GM18505 (cell line): Measurements from ENCODE around the gene SUPT3H.
A peak's percentile ranks its signal among the peaks of the same experiment; 100 is the strongest.

Experiments
- ATAC-seq: cut with Tn5 transposase; IDR thresholded peaks from one replicate; pipeline ENCODE4 v1.9.1; 2021; ENCODE audit not compliant: unreplicated experiment
- POLR2A ChIP-seq: IDR thresholded peaks from 4 replicates; pipeline ENCODE4 v1.6.1; 2011; ENCODE audit warnings: borderline replicate concordance; ENCODE audit not compliant: insufficient read depth, insufficient read length; ENCODE audit errors: extremely low read depth

Gene SUPT3H

DNA sequence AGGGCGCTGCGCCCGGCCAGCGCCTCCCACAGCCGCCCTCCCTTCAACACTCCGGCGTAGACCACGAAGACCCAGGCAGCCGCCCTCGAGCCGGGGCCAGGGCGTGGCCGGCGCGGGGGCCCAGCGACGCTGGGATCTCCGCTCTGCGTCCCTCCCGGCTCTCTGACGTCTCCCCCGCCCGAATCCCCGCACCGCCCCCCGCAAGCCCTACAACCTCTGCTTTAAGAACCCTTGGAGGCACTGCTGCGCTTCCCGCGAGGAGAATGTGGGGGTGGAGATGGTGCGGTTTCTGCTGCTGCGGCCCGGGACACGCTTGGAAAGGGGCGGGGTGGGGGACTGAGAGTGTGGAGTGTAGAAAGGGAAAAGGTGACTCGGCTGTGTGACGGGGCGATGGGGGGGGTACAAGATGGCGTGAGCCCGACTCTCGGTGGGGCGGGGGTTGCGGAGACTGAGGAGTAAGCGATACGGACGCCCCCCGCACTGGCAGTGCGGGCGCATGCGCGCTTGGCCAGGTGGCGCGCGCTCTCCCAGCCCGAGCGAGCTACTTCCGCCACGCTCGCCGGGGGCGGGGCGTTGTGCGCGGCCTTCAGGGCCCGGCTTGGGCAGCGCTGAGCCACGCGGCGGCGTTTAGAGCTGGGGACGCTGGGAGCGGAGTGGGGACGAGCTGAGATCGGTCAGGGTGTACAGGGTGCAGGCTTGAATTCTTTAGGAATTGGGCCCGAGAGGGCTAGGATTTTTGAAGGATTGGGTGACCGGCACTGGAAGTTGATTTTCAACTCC, at the start of gene SUPT3H:
TSS of gene SUPT3H (minus strand) at position 381 of the 780 bp plus-strand sequence.
- TF ChIP-seq POLR2A, result peak; percentile 91
- peak; percentile 93 for ATAC-seq

DNA sequence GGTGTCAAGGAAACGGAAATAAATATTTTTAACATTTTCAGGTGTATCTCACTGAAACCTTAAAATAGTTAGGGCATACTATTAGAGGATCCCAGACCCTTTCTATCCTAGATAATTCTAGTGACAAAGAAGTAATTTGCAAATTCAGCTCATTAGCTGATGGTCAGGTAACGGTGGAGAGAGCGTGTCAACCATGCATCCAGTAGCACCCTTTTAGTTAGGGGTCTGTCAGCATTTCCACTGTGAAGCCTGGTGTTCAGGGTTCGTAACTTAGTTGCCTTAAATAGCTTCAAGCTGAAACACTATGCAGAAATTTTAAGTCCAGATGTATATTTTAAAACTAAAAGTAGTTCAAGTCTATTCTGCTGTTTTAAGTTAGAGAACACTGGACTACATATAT, 48.5 kb upstream of the SUPT3H start:
- TF ChIP-seq POLR2A, result no peak
- no peak for ATAC-seq

- ATAC-seq, result no peak
- TF ChIP-seq POLR2A, result no peak
Observed at GRCh38 chr6:45424451-45424861, 46.7 kb upstream of the SUPT3H start.

DNA sequence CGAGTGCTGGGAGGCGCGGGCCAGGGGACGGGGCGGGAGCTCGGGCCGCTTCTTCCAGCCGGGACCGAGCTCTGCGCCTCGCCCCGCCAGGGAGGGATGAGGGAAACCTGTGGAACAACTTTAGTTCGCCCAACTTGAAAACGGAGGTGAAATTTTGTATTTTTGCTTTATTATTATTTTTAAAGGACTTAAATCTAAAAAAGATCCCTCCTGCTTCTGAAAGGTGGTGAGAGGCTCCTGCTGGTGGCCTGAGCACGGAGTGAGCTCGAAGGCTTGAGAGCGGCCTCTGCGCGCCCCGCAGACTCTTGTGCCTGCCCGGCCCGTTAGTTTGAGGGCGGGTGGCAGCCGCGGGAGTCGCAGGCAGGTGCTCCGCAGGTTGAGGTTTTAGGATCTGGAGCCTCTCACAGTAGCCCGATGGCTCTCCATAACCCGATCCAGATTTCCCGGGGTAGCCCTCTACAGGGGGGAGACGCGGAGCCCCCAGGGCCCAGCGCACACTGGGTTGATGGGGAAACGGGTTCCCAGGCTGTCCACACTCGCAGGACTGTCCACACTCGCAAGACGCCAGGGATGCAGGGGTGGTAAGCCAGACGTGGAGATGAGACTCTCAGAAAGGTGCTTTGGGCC, 46.2 kb upstream of the SUPT3H start:
- ATAC-seq, result no peak
- TF ChIP-seq POLR2A, result no peak

DNA sequence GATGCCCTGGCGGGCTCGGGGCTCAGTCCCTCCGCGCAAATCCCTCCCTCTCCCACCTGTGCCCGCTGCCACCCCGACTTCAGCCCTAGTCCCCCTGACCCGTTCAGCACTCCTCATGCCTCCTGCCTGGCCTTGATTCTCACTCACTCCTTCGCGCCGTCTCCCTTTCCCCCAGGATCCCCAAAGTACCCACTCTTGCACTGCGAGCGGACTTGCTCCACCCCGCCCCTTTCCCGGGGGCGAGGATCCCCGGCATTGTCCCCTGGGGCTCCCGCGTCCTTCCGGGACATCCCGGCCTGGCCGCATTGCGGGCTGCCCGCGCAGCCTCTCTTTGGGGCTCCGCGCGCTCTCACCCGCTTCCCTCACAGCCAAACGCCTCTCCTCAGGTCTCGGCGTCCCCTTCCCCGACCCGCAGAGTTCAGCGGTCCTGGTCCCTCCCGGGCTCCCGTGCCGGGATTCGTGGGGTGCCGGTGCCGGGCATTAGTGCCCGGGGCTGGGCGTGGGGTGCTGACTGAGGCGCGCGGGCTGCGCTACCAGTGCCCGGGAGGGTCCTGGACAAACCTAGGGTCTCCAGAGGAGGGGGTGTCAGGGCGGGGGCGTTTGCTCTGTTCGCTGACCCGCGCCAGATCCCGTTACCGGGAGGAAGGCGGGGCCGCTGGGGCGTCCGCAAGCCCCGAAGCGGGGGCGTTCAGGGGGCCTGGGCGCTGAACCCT, 45.5 kb upstream of the SUPT3H start:
- no peak for TF ChIP-seq POLR2A
- no peak for ATAC-seq

- no peak for ATAC-seq
- TF ChIP-seq POLR2A, result no peak
Observed at GRCh38 chr6:45422503-45423110, 44.9 kb upstream of the SUPT3H start.

GRCh38 chr6:45421709-45422502, 44.2 kb upstream of the SUPT3H start:
- TF ChIP-seq POLR2A, result no peak
- ATAC-seq, result no peak

DNA sequence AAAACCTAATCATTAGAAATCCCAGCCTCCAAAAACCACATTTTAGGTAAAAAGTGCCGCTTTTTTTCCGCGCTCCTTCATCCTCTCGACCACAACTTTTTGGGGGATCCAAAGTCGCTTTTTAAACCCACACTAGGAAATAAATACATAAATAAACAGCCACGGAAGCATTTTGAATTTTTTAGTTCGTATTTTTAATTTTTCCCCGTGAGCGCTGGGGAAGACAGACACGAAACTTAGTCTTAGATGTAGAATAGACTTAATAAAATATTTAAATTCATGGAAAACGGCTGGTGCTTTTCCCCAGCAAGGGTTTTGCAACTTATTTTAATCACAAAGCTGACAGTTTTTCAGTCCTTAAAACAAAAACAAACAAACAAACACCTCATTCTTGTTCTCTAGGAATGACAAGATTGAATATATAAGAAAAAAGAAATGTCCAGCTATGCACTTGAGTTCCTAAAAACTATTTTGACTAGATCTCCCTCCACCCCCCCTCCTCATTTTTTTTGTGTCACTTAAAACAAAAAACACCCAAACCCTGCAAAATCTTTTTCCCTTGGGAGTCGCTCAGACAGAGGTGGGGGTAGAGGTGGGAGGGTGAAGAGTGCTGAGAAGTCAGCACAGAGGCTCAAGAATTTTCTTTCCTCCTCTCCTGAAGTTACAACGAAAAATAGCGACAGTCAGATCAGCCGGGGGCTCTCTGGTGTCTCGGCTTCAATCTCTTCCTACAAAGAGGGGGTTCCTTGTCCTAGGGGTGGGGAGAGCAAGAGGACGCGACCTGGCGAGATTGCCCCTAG, 43.4 kb upstream of the SUPT3H start:
- ATAC-seq, result no peak

DNA sequence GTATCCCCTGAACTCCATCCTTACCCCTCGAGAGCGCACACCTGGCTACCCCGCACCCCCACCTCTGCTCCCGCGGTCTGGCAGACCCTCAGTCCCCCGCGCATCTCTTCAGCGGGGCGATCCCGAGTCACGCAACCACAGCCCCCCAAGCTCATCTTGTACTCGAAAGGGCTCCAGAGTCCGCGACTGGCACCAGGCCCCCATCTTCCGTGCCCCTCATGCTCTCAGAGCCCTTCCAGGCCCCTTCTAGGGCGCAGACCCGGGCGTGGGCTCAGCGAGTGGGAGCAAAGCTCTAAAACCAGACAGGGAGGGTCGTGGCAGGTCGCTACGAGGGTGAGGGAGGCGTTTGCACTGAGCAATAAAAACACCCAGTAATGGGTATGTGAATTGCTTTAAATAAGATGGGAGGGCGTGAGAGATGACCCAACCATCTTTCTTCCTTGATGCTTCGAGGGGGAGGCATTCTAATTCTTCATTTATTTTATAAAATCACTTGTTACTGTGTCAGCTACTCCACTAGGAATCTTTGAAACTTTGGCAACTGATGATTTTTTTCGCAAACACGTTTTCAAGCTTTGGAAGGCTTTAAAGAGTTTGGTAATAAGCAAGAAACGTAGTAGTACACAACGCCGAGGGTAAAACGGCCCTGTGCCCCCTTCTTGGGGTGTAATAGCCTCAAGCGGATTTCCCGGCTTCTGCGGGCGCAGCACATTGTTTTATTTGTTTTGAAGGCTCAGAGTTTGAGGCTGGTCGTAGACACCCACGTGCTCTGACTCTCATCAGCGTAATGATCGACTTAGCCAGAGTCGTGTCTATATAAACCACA, 42.6 kb upstream of the SUPT3H start:
- no peak for ATAC-seq
- no peak for TF ChIP-seq POLR2A

More for the DNA sequence above, 43.4 kb upstream of the SUPT3H start:
- no peak for TF ChIP-seq POLR2A

GRCh38 chr6:45419571-45420082, 41.9 kb upstream of the SUPT3H start:
- ATAC-seq, result no peak
- no peak for TF ChIP-seq POLR2A

GRCh38 chr6:45417436-45417835, 39.7 kb upstream of the SUPT3H start:
- TF ChIP-seq POLR2A, result no peak
- no peak for ATAC-seq
